Measurements from ENCODE around the gene FBF1. TPM values are rescaled to one million over a fixed set of nuclear protein-coding genes. Genes with fewer than 3 reads are reported as not detected.

The FBF1 gene
- total and polyA plus RNA-seq, 12 donors, result 3.1 to 87.6 (median 17.4) TPM

GRCh38 chr17:75898065-75898464 lies 42.8 kb downstream of the FBF1 start:
- intact Hi-C loops (cut with DNase I), result loop anchor here in 1 of 2 donors (10.0 kb wide), 1 partner anchor 123 kb away; a partner anchor contains a TSS
- TF ChIP-seq CTCF (IDR thresholded peaks at IDR 0.05) (no peak), POLR2A (IDR thresholded peaks at IDR 0.05) (no peak)
- Histone ChIP-seq H3K4me3 (no peak overlapping the region), H3K27ac (no peak overlapping the region), H3K27me3 (no peaks in the 10 kb centered on the region), H3K36me3 (replicated peaks in 1 of 2) (peaks cover 0 to 48% of the 10 kb centered on the region in 2 donors), H3K4me1 (replicated peaks in 1 of 2) (peaks cover 11 to 23% of the 10 kb centered on the region in 2 donors), H3K9me3 (replicated peaks in 1 of 3) (no peaks in the 10 kb centered on the region)
- peak in 2 of 7 donors; percentile 26 to 56 for DNase-seq
- WGBS, 4 donors, result 79 to 92% (median 87%) methylated on average over 5 to 8 of the region's 8 CpGs

- 52 to 90% (median 68%) methylated on average over 12 to 37 of the region's 37 CpGs for WGBS, 4 donors
- Histone ChIP-seq H3K4me3 (peak overlapping the region in 2 of 4 donors; percentile 61 to 84), H3K4me1 (replicated peaks in 1 of 2) (peaks cover 11 to 22% of the 10 kb centered on the region in 2 donors), H3K9me3 (replicated peaks in 1 of 3) (no peaks in the 10 kb centered on the region), H3K27ac (peak overlapping the region in 4 of 5 donors; percentile 81 to 96 (median 88)), H3K27me3 (no peaks in the 10 kb centered on the region), H3K36me3 (replicated peaks in 1 of 2) (peaks cover 0 to 42% of the 10 kb centered on the region in 2 donors)
- intact Hi-C loops (cut with DNase I), result loop anchor here in 1 of 2 donors (10.0 kb wide), 1 partner anchor 123 kb away; a partner anchor contains a TSS
- TF ChIP-seq CTCF (IDR thresholded peaks at IDR 0.05) (no peak), POLR2A (IDR thresholded peaks at IDR 0.05) (no peak)
- peak in 3 of 7 donors; percentile 27 to 65 (median 31) for DNase-seq
These were observed 43.5 kb downstream of the FBF1 start for GRCh38 chr17:75897160-75898019.

GRCh38 chr17:75896415-75897159 lies 44.3 kb downstream of the FBF1 start, which contains the start of gene TRIM65:
Gene TRIM65 (minus strand): TSS chr17:75896951. CDS start chr17:75896937, 14 bp downstream.
- H3K4me1 ChIP-seq (replicated peaks in 1 of 2), result peaks cover 11 to 22% of the 10 kb centered on the region in 2 donors
- intact Hi-C loops (cut with DNase I), result loop anchor here in 1 of 2 donors (10.0 kb wide), 1 partner anchor 122 kb away; a partner anchor contains a TSS
- TF ChIP-seq CTCF (IDR thresholded peaks at IDR 0.05) (peak in 2 of 6 experiments; percentile 21 to 30), POLR2A (IDR thresholded peaks at IDR 0.05) (peak; percentile 69 to 74)
- peak; percentile 86 to 93 (median 88) for DNase-seq
- 0 to 1% (median 1%) methylated on average over 4 to 100 of the region's 102 CpGs; no CpG with 5 or more reads in 1 of the 4 donors for WGBS, 4 donors
- peak within 1 kb of the TSS; percentile 39 to 96 (median 86) for H3K27ac ChIP-seq
- peak within 1 kb of the TSS; percentile 29 to 84 (median 64) for H3K4me3 ChIP-seq
- H3K36me3 ChIP-seq (replicated peaks in 1 of 2), result peaks cover 0 to 39% of the 10 kb centered on the region in 2 donors
- no peaks in the 10 kb centered on the region for H3K9me3 ChIP-seq (replicated peaks in 1 of 3)
- no peaks in the 10 kb centered on the region for H3K27me3 ChIP-seq

Measured in adrenal gland (tissue), 12 donors.